ES-I3 (cell line): ENCODE data around the gene CADM2.

Source experiments
- H3K36me3 ChIP-seq: 2 replicates; pipeline ENCODE4 v1.6.1; 2013; ENCODE audit warnings: mild to moderate bottlenecking, low read length, control low read depth, moderate library complexity; ENCODE audit not compliant: insufficient read depth
- H3K4me1 ChIP-seq: 2 replicates; pipeline ENCODE4 v1.6.1; 2013; ENCODE audit warnings: mild to moderate bottlenecking, control low read depth, low read length; ENCODE audit not compliant: insufficient read depth
- H3K9ac ChIP-seq: 2 replicates; pipeline ENCODE4 v1.6.1; 2013; ENCODE audit warnings: low read depth, mild to moderate bottlenecking, low read length, moderate library complexity
- H3K9me3 ChIP-seq: 2 replicates; pipeline ENCODE4 v1.6.1; 2013; ENCODE audit warnings: mild to moderate bottlenecking, low read length, moderate library complexity; ENCODE audit not compliant: control insufficient read depth, insufficient read depth

Gene CADM2

GRCh38 chr3:85862893-85863455, 904.2 kb downstream of the CADM2 start:
- H3K36me3 ChIP-seq, result no peaks in the 10 kb centered on the region
- no peak overlapping the region for H3K9ac ChIP-seq
- no peaks in the 10 kb centered on the region for H3K4me1 ChIP-seq
- no peaks in the 10 kb centered on the region for H3K9me3 ChIP-seq

GRCh38 chr3:85864896-85865295, 906.1 kb downstream of the CADM2 start:
- Histone ChIP-seq H3K4me1 (no peaks in the 10 kb centered on the region), H3K36me3 (no peaks in the 10 kb centered on the region), H3K9me3 (no peaks in the 10 kb centered on the region; the same call in 1 of the 2 replicates), H3K9ac (no peak overlapping the region)

- Histone ChIP-seq H3K9ac (no peak overlapping the region), H3K4me1 (no peaks in the 10 kb centered on the region), H3K9me3 (no peaks in the 10 kb centered on the region; the same call in 1 of the 2 replicates), H3K36me3 (no peaks in the 10 kb centered on the region)
These were observed 908.3 kb downstream of the CADM2 start for GRCh38 chr3:85867072-85867471.

- no peaks in the 10 kb centered on the region for H3K9me3 ChIP-seq
- H3K9ac ChIP-seq, result no peak overlapping the region
- H3K36me3 ChIP-seq, result no peaks in the 10 kb centered on the region
- H3K4me1 ChIP-seq, result no peaks in the 10 kb centered on the region
These were observed 916.8 kb downstream of the CADM2 start for GRCh38 chr3:85875589-85875988.

- no peak overlapping the region for H3K9ac ChIP-seq
- H3K4me1 ChIP-seq, result no peaks in the 10 kb centered on the region
- no peaks in the 10 kb centered on the region for H3K36me3 ChIP-seq
- no peaks in the 10 kb centered on the region for H3K9me3 ChIP-seq
These were observed 918.8 kb downstream of the CADM2 start for GRCh38 chr3:85877631-85878030.

- Histone ChIP-seq H3K36me3 (no peaks in the 10 kb centered on the region), H3K9me3 (no peaks in the 10 kb centered on the region), H3K9ac (no peak overlapping the region), H3K4me1 (no peaks in the 10 kb centered on the region)
These were observed 923.1 kb downstream of the CADM2 start for GRCh38 chr3:85881833-85882393.

GRCh38 chr3:85890043-85890555, 931.3 kb downstream of the CADM2 start:
- no peaks in the 10 kb centered on the region for H3K9me3 ChIP-seq
- peaks cover 17% of the 10 kb centered on the region; the same call in 1 of the 2 replicates for H3K4me1 ChIP-seq
- H3K9ac ChIP-seq, result no peak overlapping the region
- H3K36me3 ChIP-seq, result no peaks in the 10 kb centered on the region

- Histone ChIP-seq H3K9me3 (no peaks in the 10 kb centered on the region), H3K9ac (no peak overlapping the region), H3K36me3 (no peaks in the 10 kb centered on the region), H3K4me1 (no peaks in the 10 kb centered on the region)
These were observed 944.6 kb downstream of the CADM2 start for GRCh38 chr3:85903434-85903833.

- H3K9me3 ChIP-seq, result no peaks in the 10 kb centered on the region
- H3K9ac ChIP-seq, result no peak overlapping the region
- no peaks in the 10 kb centered on the region for H3K4me1 ChIP-seq
- H3K36me3 ChIP-seq, result no peaks in the 10 kb centered on the region
These were observed 954.2 kb downstream of the CADM2 start for GRCh38 chr3:85912980-85913379.

GRCh38 chr3:85922374-85922773, 963.6 kb downstream of the CADM2 start:
- Histone ChIP-seq H3K36me3 (no peaks in the 10 kb centered on the region), H3K9ac (no peak overlapping the region)

GRCh38 chr3:85930718-85931117, 971.9 kb downstream of the CADM2 start:
- Histone ChIP-seq H3K36me3 (no peaks in the 10 kb centered on the region), H3K4me1 (peaks cover 10% of the 10 kb centered on the region; the same call in 1 of the 2 replicates), H3K9ac (no peak overlapping the region), H3K9me3 (no peaks in the 10 kb centered on the region)

More at GRCh38 chr3:85922374-85922773, 963.6 kb downstream of the CADM2 start:
- Histone ChIP-seq H3K9me3 (no peaks in the 10 kb centered on the region), H3K4me1 (no peaks in the 10 kb centered on the region)

- H3K9ac ChIP-seq, result no peak overlapping the region
- no peaks in the 10 kb centered on the region for H3K36me3 ChIP-seq
- no peaks in the 10 kb centered on the region for H3K9me3 ChIP-seq
- H3K4me1 ChIP-seq, result peaks cover 10% of the 10 kb centered on the region; the same call in 1 of the 2 replicates
These were observed 974.5 kb downstream of the CADM2 start for GRCh38 chr3:85933326-85933725.

GRCh38 chr3:85935171-85935570, 976.4 kb downstream of the CADM2 start:
- Histone ChIP-seq H3K9ac (no peak overlapping the region), H3K36me3 (no peaks in the 10 kb centered on the region), H3K9me3 (no peaks in the 10 kb centered on the region), H3K4me1 (peaks cover 10% of the 10 kb centered on the region; the same call in 1 of the 2 replicates)

GRCh38 chr3:85939074-85939482, 980.3 kb downstream of the CADM2 start:
- Histone ChIP-seq H3K9ac (no peak overlapping the region), H3K36me3 (no peaks in the 10 kb centered on the region), H3K9me3 (no peaks in the 10 kb centered on the region), H3K4me1 (peaks cover 7% of the 10 kb centered on the region; the same call in 1 of the 2 replicates)

- Histone ChIP-seq H3K9me3 (no peaks in the 10 kb centered on the region), H3K36me3 (no peaks in the 10 kb centered on the region), H3K9ac (no peak overlapping the region), H3K4me1 (no peaks in the 10 kb centered on the region)
These were observed 991.6 kb downstream of the CADM2 start for GRCh38 chr3:85950435-85950834.
